HUES48 (cell line): ENCODE results near the gene IMPACT.

ENCODE experiments used
- H3K27ac ChIP-seq: one replicate; pipeline ENCODE4 v1.7.0; 2013; ENCODE audit warnings: low read depth, low read length, inconsistent platforms
- H3K27me3 ChIP-seq: 2 replicates; pipeline ENCODE4 v1.6.1; 2013; ENCODE audit warnings: mild to moderate bottlenecking, low read length; ENCODE audit not compliant: control insufficient read depth, insufficient read depth
- H3K36me3 ChIP-seq: 2 replicates; pipeline ENCODE4 v1.6.1; 2013; ENCODE audit warnings: low read length; ENCODE audit not compliant: control insufficient read depth, insufficient read depth
- H3K4me1 ChIP-seq: 2 replicates; pipeline ENCODE4 v1.6.1; 2013; ENCODE audit warnings: mild to moderate bottlenecking, low read length; ENCODE audit not compliant: control insufficient read depth, insufficient read depth
- H3K4me3 ChIP-seq: 2 replicates; pipeline ENCODE4 v1.5.1; 2013; ENCODE audit warnings: mild to moderate bottlenecking, low read depth, low read length
- H3K9ac ChIP-seq: 2 replicates; pipeline ENCODE4 v1.6.1; 2013; ENCODE audit warnings: mild to moderate bottlenecking, low read depth, low read length, moderate library complexity
- H3K9me3 ChIP-seq: 2 replicates; pipeline ENCODE4 v1.6.1; 2013; ENCODE audit warnings: low read length; ENCODE audit not compliant: control insufficient read depth, insufficient read depth

Gene IMPACT

GRCh38 chr18:24397694-24398368 is 28.6 kb upstream of the IMPACT start, which contains the start of gene OSBPL1A:
OSBPL1A (minus strand) TSS chr18:24397824; CDS start chr18:24377533, 20,291 bp downstream.
- Histone ChIP-seq H3K27me3 (no peaks in the 10 kb centered on the region), H3K9ac (peak within 1 kb of the TSS; percentile 85), H3K36me3 (no peaks in the 10 kb centered on the region), H3K27ac (peak within 1 kb of the TSS; percentile 86), H3K4me3 (peak within 1 kb of the TSS; percentile 82), H3K9me3 (no peaks in the 10 kb centered on the region), H3K4me1 (peaks cover 53% of the 10 kb centered on the region)

GRCh38 chr18:24398540-24398939 is 27.9 kb upstream of the IMPACT start:
- H3K36me3 ChIP-seq: no peaks in the 10 kb centered on the region
- H3K4me1 ChIP-seq: peaks cover 53% of the 10 kb centered on the region
- H3K9me3 ChIP-seq: no peaks in the 10 kb centered on the region
- peak overlapping the region; percentile 86 for H3K27ac ChIP-seq
- no peaks in the 10 kb centered on the region for H3K27me3 ChIP-seq
- H3K9ac ChIP-seq: no peak overlapping the region
- peak overlapping the region; percentile 65 for H3K4me3 ChIP-seq

GRCh38 chr18:24400587-24400986 is 25.9 kb upstream of the IMPACT start:
- Histone ChIP-seq H3K27me3 (no peaks in the 10 kb centered on the region), H3K4me1 (peaks cover 36% of the 10 kb centered on the region), H3K4me3 (no peak overlapping the region), H3K27ac (peak overlapping the region; percentile 24), H3K9ac (peak overlapping the region; percentile 9; the same call in 1 of the 2 replicates), H3K9me3 (no peaks in the 10 kb centered on the region), H3K36me3 (no peaks in the 10 kb centered on the region)

GRCh38 chr18:24402209-24402785 is 24.2 kb upstream of the IMPACT start:
- Histone ChIP-seq H3K9ac (no peak overlapping the region), H3K36me3 (no peaks in the 10 kb centered on the region), H3K27me3 (no peaks in the 10 kb centered on the region), H3K4me3 (no peak overlapping the region), H3K4me1 (peaks cover 31% of the 10 kb centered on the region), H3K27ac (no peak overlapping the region), H3K9me3 (no peaks in the 10 kb centered on the region)

- H3K36me3 ChIP-seq: no peaks in the 10 kb centered on the region
- H3K9ac ChIP-seq: no peak overlapping the region
- no peaks in the 10 kb centered on the region for H3K27me3 ChIP-seq
- H3K4me3 ChIP-seq: no peak overlapping the region
- H3K27ac ChIP-seq: no peak overlapping the region
- H3K4me1 ChIP-seq: peaks cover 31% of the 10 kb centered on the region
- H3K9me3 ChIP-seq: no peaks in the 10 kb centered on the region
Observed at GRCh38 chr18:24403076-24403475, 23.4 kb upstream of the IMPACT start.

GRCh38 chr18:24404591-24404990 is 21.9 kb upstream of the IMPACT start:
- H3K36me3 ChIP-seq: no peaks in the 10 kb centered on the region
- H3K4me3 ChIP-seq: no peak overlapping the region
- H3K27ac ChIP-seq: no peak overlapping the region
- no peaks in the 10 kb centered on the region for H3K9me3 ChIP-seq
- no peaks in the 10 kb centered on the region for H3K27me3 ChIP-seq
- peaks cover 21% of the 10 kb centered on the region for H3K4me1 ChIP-seq
- no peak overlapping the region for H3K9ac ChIP-seq

- H3K36me3 ChIP-seq: no peaks in the 10 kb centered on the region
- H3K27me3 ChIP-seq: no peaks in the 10 kb centered on the region
- no peak overlapping the region for H3K27ac ChIP-seq
- peaks cover 8% of the 10 kb centered on the region; the same call in 1 of the 2 replicates for H3K4me1 ChIP-seq
- H3K9me3 ChIP-seq: no peaks in the 10 kb centered on the region
- no peak overlapping the region for H3K4me3 ChIP-seq
- H3K9ac ChIP-seq: no peak overlapping the region
Observed at GRCh38 chr18:24408496-24408895, 18.0 kb upstream of the IMPACT start.

- no peaks in the 10 kb centered on the region for H3K27me3 ChIP-seq
- H3K36me3 ChIP-seq: no peaks in the 10 kb centered on the region
- H3K9me3 ChIP-seq: no peaks in the 10 kb centered on the region
- no peak overlapping the region for H3K9ac ChIP-seq
- peaks cover 8% of the 10 kb centered on the region; the same call in 1 of the 2 replicates for H3K4me1 ChIP-seq
- H3K27ac ChIP-seq: no peak overlapping the region
- H3K4me3 ChIP-seq: no peak overlapping the region
Observed at GRCh38 chr18:24413148-24413547, 13.3 kb upstream of the IMPACT start.

GRCh38 chr18:24414349-24415003 is 12.0 kb upstream of the IMPACT start:
- no peak overlapping the region for H3K9ac ChIP-seq
- peaks cover 8% of the 10 kb centered on the region; the same call in 1 of the 2 replicates for H3K4me1 ChIP-seq
- no peaks in the 10 kb centered on the region for H3K27me3 ChIP-seq
- no peak overlapping the region for H3K27ac ChIP-seq
- no peaks in the 10 kb centered on the region for H3K36me3 ChIP-seq
- no peak overlapping the region for H3K4me3 ChIP-seq
- no peaks in the 10 kb centered on the region for H3K9me3 ChIP-seq

- no peaks in the 10 kb centered on the region for H3K9me3 ChIP-seq
- H3K36me3 ChIP-seq: no peaks in the 10 kb centered on the region
- H3K4me1 ChIP-seq: 0 out of 2 replicates have a peak, but pooled peaks cover 3% of the 10 kb centered on the region
- H3K27me3 ChIP-seq: no peaks in the 10 kb centered on the region
- H3K9ac ChIP-seq: no peak overlapping the region
- no peak overlapping the region for H3K4me3 ChIP-seq
- no peak overlapping the region for H3K27ac ChIP-seq
Observed at GRCh38 chr18:24417480-24417879, 9.0 kb upstream of the IMPACT start.

GRCh38 chr18:24420551-24420950 is 5.9 kb upstream of the IMPACT start:
- Histone ChIP-seq H3K9me3 (no peaks in the 10 kb centered on the region), H3K4me3 (no peak overlapping the region), H3K27ac (no peak overlapping the region), H3K27me3 (no peaks in the 10 kb centered on the region), H3K9ac (no peak overlapping the region), H3K36me3 (no peaks in the 10 kb centered on the region), H3K4me1 (peaks cover under 1% of the 10 kb centered on the region; the same call in 1 of the 2 replicates)
